Neural cell (in vitro differentiated cells): ENCODE measurements around the gene RIPK3. TPM values are rescaled to one million over a fixed set of nuclear protein-coding genes. Genes with fewer than 3 reads are reported as not detected.

ENCODE experiments used
- H2AFZ ChIP-seq: fragments of 200-600, 300-800 bp; sonication (generic), shearing (Covaris generic); 2 replicates; pipeline ENCODE4 v1.6.0; 2014; ENCODE audit warnings: low read depth, mild to moderate bottlenecking, antibody characterized with exemption, low read length, moderate library complexity
- H3F3A ChIP-seq: fragments of 200-600 bp; shearing (Covaris generic); 2 replicates; pipeline ENCODE4 v1.6.1; 2016; ENCODE audit warnings: mild to moderate bottlenecking, moderate library complexity, mixed read lengths, antibody characterized with exemption, low read length; ENCODE audit not compliant: insufficient read depth, poor library complexity, severe bottlenecking
- H3K27ac ChIP-seq: fragments of 200-600, 300-800 bp; sonication (generic), shearing (Covaris generic); 2 replicates; pipeline ENCODE4 v1.5.1; 2014; ENCODE audit warnings: mild to moderate bottlenecking, low read length, moderate library complexity
- H3K27me3 ChIP-seq: fragments of 300-800, 200-600 bp; sonication (generic), shearing (Covaris generic); 2 replicates; pipeline ENCODE4 v1.6.0; 2014; ENCODE audit warnings: mild to moderate bottlenecking, low read depth, low read length, moderate library complexity; ENCODE audit not compliant: insufficient read depth
- H3K36me3 ChIP-seq: fragments of 300-800, 200-600 bp; sonication (generic), shearing (Covaris generic); 2 replicates; pipeline ENCODE4 v1.5.1; 2014; ENCODE audit warnings: mild to moderate bottlenecking, antibody characterized with exemption, low read length, moderate library complexity; ENCODE audit not compliant: insufficient read depth
- H3K4me2 ChIP-seq: fragments of 300-800, 200-600 bp; sonication (generic), shearing (Covaris generic); 2 replicates; pipeline ENCODE4 v1.6.0; 2014; ENCODE audit warnings: mild to moderate bottlenecking, low read length
- H3K4me3 ChIP-seq: fragments of 300-800, 200-600 bp; sonication (generic), shearing (Covaris generic); 2 replicates; pipeline ENCODE4 v1.5.1; 2014; ENCODE audit warnings: mild to moderate bottlenecking, low read length, moderate library complexity
- H3K79me2 ChIP-seq: fragments of 200-600 bp; shearing (Covaris generic); replicated peaks from 2 replicates; pipeline ENCODE4 v1.6.0; 2014; ENCODE audit warnings: mild to moderate bottlenecking, low read length, moderate library complexity; ENCODE audit not compliant: insufficient read depth
- H3K9ac ChIP-seq: fragments of 300-800, 200-600 bp; sonication (generic), shearing (Covaris generic); 2 replicates; pipeline ENCODE4 v1.6.1; 2016; ENCODE audit warnings: mild to moderate bottlenecking, low read length, mixed read lengths
- H3K9me2 ChIP-seq: fragments of 200-600 bp; shearing (Covaris generic); 2 replicates; pipeline ENCODE4 v1.6.1; 2016; ENCODE audit warnings: mild to moderate bottlenecking, low read length, mixed read lengths; ENCODE audit not compliant: insufficient read depth
- H3K9me3 ChIP-seq: fragments of 200-600, 300-800 bp; sonication (generic), shearing (Covaris generic); 2 replicates; pipeline ENCODE4 v1.6.1; 2016; ENCODE audit warnings: mild to moderate bottlenecking, mixed run types, low read length, moderate library complexity, mixed read lengths
- H4K20me1 ChIP-seq: fragments of 200-600 bp; shearing (Covaris generic); 2 replicates; pipeline ENCODE4 v1.6.1; 2016; ENCODE audit warnings: mild to moderate bottlenecking, mixed run types; ENCODE audit not compliant: insufficient read depth
- EP300 ChIP-seq: fragments of 450-650 bp; conservative IDR thresholded peaks from 2 replicates; pipeline ENCODE4 v1.6.1; 2014; ENCODE audit warnings: antibody characterized with exemption, mild to moderate bottlenecking, moderate library complexity; ENCODE audit not compliant: poor library complexity, severe bottlenecking
- EZH2 ChIP-seq: fragments of 200-600, 300-800 bp; shearing (Covaris generic), sonication (generic); IDR thresholded peaks from 2 replicates; pipeline ENCODE4 v1.6.1; 2014; ENCODE audit warnings: antibody characterized with exemption, low read length, borderline replicate concordance, mild to moderate bottlenecking; ENCODE audit not compliant: insufficient read depth, poor library complexity, severe bottlenecking
- MXI1 ChIP-seq: fragments of 450-650 bp; conservative IDR thresholded peaks from 2 replicates; pipeline ENCODE4 v1.6.1; 2014; ENCODE audit warnings: antibody characterized with exemption, mild to moderate bottlenecking; ENCODE audit not compliant: poor library complexity, severe bottlenecking
- POLR2AphosphoS5 ChIP-seq: IDR thresholded peaks from 2 replicates; pipeline ENCODE4 v1.6.1; 2012
- RAD21 ChIP-seq: fragments of 450-650 bp; conservative IDR thresholded peaks from 2 replicates; pipeline ENCODE4 v1.6.1; 2014; ENCODE audit warnings: antibody characterized with exemption, mild to moderate bottlenecking, moderate library complexity
- REST ChIP-seq: IDR thresholded peaks from 2 replicates; pipeline ENCODE4 v1.6.1; 2012; ENCODE audit warnings: borderline replicate concordance
- SMC3 ChIP-seq: fragments of 450-650 bp; conservative IDR thresholded peaks from 2 replicates; pipeline ENCODE4 v1.6.1; 2014; ENCODE audit warnings: antibody characterized with exemption, mild to moderate bottlenecking, moderate library complexity; ENCODE audit not compliant: poor library complexity
- TAF1 ChIP-seq: IDR thresholded peaks from 2 replicates; pipeline ENCODE4 v1.6.1; 2012; ENCODE audit warnings: low read depth
- polyA plus RNA-seq: library from polyadenylated mRNA; depleted of rRNA; stranded (reverse); fragments of >200 nt; gene quantifications from 2 replicates; pipeline ENCODE4 v1.2.3, GENCODE V29; 2014
- TF ChIP-seq, protein P1 (sequence below): fragments of 450-650 bp; IDR thresholded peaks from 2 replicates; pipeline ENCODE4 v1.5.1; 2014; ENCODE audit warnings: antibody characterized with exemption, mild to moderate bottlenecking, moderate library complexity; ENCODE audit not compliant: poor library complexity, severe bottlenecking

RIPK3 gene
- polyA plus RNA-seq, 1 donor from 2014 or later: not detected

DNA sequence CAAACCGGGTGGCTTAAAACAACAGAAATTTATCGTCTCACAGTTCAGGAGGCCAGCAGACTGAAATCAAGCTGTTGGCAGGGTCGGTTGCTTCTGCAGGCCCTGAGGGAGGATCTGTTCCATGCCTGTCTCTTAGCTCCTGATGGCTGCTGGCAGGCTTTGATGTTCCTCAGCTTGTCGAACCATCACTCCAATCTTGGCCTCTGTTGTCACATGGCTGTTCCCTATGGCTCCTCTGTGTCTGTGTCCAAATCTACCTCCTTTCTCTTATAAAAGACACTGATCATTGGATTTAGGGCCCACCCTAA is 42.2 kb upstream of the RIPK3 start:
- H3K27me3 ChIP-seq: no peaks in the 10 kb centered on the region
- no peak overlapping the region for H3K9ac ChIP-seq
- H2AFZ ChIP-seq: no peak overlapping the region
- no peaks in the 10 kb centered on the region for H3K79me2 ChIP-seq
- no peak overlapping the region for H3K4me2 ChIP-seq
- TF ChIP-seq POLR2AphosphoS5 (no peak), EP300 (no peak), RAD21 (no peak), REST (no peak), MXI1 (no peak), EZH2 (no peak), TAF1 (no peak), SMC3 (no peak)
- TF ChIP-seq, protein P1, sequence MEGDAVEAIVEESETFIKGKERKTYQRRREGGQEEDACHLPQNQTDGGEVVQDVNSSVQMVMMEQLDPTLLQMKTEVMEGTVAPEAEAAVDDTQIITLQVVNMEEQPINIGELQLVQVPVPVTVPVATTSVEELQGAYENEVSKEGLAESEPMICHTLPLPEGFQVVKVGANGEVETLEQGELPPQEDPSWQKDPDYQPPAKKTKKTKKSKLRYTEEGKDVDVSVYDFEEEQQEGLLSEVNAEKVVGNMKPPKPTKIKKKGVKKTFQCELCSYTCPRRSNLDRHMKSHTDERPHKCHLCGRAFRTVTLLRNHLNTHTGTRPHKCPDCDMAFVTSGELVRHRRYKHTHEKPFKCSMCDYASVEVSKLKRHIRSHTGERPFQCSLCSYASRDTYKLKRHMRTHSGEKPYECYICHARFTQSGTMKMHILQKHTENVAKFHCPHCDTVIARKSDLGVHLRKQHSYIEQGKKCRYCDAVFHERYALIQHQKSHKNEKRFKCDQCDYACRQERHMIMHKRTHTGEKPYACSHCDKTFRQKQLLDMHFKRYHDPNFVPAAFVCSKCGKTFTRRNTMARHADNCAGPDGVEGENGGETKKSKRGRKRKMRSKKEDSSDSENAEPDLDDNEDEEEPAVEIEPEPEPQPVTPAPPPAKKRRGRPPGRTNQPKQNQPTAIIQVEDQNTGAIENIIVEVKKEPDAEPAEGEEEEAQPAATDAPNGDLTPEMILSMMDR: no peak
- no peaks in the 10 kb centered on the region for H3F3A ChIP-seq
- H3K9me2 ChIP-seq: no peaks in the 10 kb centered on the region
- H3K36me3 ChIP-seq: no peaks in the 10 kb centered on the region
- H3K4me3 ChIP-seq: no peak overlapping the region
- no peak overlapping the region for H3K27ac ChIP-seq
- H4K20me1 ChIP-seq: no peaks in the 10 kb centered on the region
- H3K9me3 ChIP-seq: no peaks in the 10 kb centered on the region

DNA sequence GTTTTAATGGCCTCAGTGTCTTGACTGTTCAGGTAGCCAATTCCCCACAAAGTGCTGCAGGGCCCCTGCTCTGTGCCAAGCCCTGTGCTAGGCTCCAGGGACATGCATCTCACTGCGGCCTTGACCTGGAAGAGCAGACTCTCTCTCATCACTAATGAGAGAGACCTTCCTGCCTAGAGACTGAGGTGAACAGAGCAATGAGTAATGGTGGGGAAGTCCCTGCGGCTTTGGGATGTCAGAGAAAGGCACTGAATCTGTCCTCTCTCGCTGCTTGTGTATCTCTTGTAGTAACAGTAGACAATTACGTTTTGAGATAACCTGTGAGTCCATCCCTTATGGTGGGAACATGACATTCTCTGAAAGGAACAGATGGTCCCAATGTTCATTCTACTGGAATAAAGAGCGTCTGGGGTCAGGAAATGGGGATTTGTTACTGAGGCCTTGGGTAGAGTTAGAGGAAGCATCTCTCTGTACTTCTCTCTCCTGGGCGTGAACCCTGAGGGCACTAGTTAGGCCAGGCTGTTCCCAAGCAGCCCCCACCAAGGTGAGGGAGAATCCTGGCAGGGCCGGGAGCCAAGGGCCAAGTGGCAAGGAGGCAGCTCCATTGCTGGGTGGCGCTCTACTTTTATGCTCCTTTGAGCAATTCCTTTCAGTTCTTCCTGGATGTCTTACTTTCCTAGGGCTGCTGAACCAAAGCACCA is 41.7 kb upstream of the RIPK3 start:
- no peak overlapping the region for H3K9ac ChIP-seq
- H3F3A ChIP-seq: no peaks in the 10 kb centered on the region
- TF ChIP-seq RAD21 (no peak), SMC3 (no peak), EP300 (no peak), POLR2AphosphoS5 (no peak), MXI1 (no peak), TAF1 (no peak), EZH2 (no peak), REST (no peak)
- TF ChIP-seq, protein P1: no peak
- no peaks in the 10 kb centered on the region for H3K9me2 ChIP-seq
- H3K27me3 ChIP-seq: no peaks in the 10 kb centered on the region
- H3K4me2 ChIP-seq: no peak overlapping the region
- no peaks in the 10 kb centered on the region for H3K9me3 ChIP-seq
- H3K4me3 ChIP-seq: no peak overlapping the region
- no peak overlapping the region for H3K27ac ChIP-seq
- no peaks in the 10 kb centered on the region for H3K79me2 ChIP-seq
- no peaks in the 10 kb centered on the region for H4K20me1 ChIP-seq
- H3K36me3 ChIP-seq: no peaks in the 10 kb centered on the region
- H2AFZ ChIP-seq: no peak overlapping the region
